T follicular helper cell (primary cell): ENCODE results near the gene TPPP3.
"Not testable (repeated sequence)": the region's sequence is repeated elsewhere in the genome, so short reads cannot be mapped to it uniquely, and the experiment has no call there.

Source experiments
- DNase-seq: peaks from one replicate; pipeline ENCODE4 v3.0.0-alpha.2; 2020; ENCODE audit warnings: low read depth

Gene TPPP3

GRCh38 chr16:67389911-67390815 is 3.1 kb downstream of the TPPP3 start:
- no peak for DNase-seq

- no peak for DNase-seq
Observed at GRCh38 chr16:67388591-67388990, 4.7 kb downstream of the TPPP3 start.

GRCh38 chr16:67388191-67388590 is 5.1 kb downstream of the TPPP3 start:
- DNase-seq = no peak

GRCh38 chr16:67387479-67388079 is 5.7 kb downstream of the TPPP3 start:
- no peak for DNase-seq

GRCh38 chr16:67386861-67387455 is 6.3 kb downstream of the TPPP3 start:
- DNase-seq = no peak

GRCh38 chr16:67384778-67385510 is 8.4 kb downstream of the TPPP3 start:
- no peak for DNase-seq

GRCh38 chr16:67383284-67383683 is 10.0 kb downstream of the TPPP3 start:
- no peak for DNase-seq

GRCh38 chr16:67378642-67379041 is 14.7 kb downstream of the TPPP3 start:
- no peak for DNase-seq

- not testable (repeated sequence) for DNase-seq
Observed at GRCh38 chr16:67376012-67376411, 17.3 kb downstream of the TPPP3 start.

GRCh38 chr16:67372664-67373063 is 20.6 kb downstream of the TPPP3 start:
- DNase-seq = no peak

- DNase-seq = no peak
Observed at GRCh38 chr16:67370661-67371060, 22.6 kb downstream of the TPPP3 start.

GRCh38 chr16:67364600-67365235 is 28.6 kb downstream of the TPPP3 start:
- no peak for DNase-seq

- DNase-seq = no peak
Observed at GRCh38 chr16:67361038-67361437, 32.3 kb downstream of the TPPP3 start.

GRCh38 chr16:67359540-67360269 is 33.6 kb downstream of the TPPP3 start:
- not testable (repeated sequence) for DNase-seq

GRCh38 chr16:67357561-67357960 is 35.7 kb downstream of the TPPP3 start:
- DNase-seq = no peak

- no peak for DNase-seq
Observed at GRCh38 chr16:67356396-67356795, 36.9 kb downstream of the TPPP3 start.

GRCh38 chr16:67352463-67352862 is 40.8 kb downstream of the TPPP3 start:
- not testable (repeated sequence) for DNase-seq

GRCh38 chr16:67350324-67350723 is 43.0 kb downstream of the TPPP3 start:
- no peak for DNase-seq

GRCh38 chr16:67349172-67349571 is 44.1 kb downstream of the TPPP3 start:
- DNase-seq = no peak

- DNase-seq = no peak
Observed at GRCh38 chr16:67346341-67346740, 47.0 kb downstream of the TPPP3 start.

GRCh38 chr16:67345401-67345800 is 47.9 kb downstream of the TPPP3 start:
- no peak for DNase-seq
